Uterus (tissue), 2 donors: ENCODE measurements around the gene MTPN.

Experiments
- POLR2A ChIP-seq, 2 donors: fragments of 450-650 bp; IDR thresholded peaks; one replicate each; pipeline ENCODE4 v1.6.1; 2016; ENCODE audit warnings: antibody characterized with exemption in 2 of 2, mild to moderate bottlenecking in 1 of 2, moderate library complexity in 1 of 2
- TF ChIP-seq, protein P1 (sequence below), 4 experiments: fragments of 200-600 bp in 2 of 4; fragments of 450-650 bp in 2 of 4; sonication (generic) in 2 of 4; IDR thresholded peaks; one replicate each; pipeline ENCODE4 v1.5.1; 2016 to 2019; ENCODE audit warnings: antibody characterized with exemption in 4 of 4, mild to moderate bottlenecking in 2 of 4, moderate library complexity in 1 of 4

GRCh38 chr7:135922263-135922662, 54.9 kb downstream of the MTPN start:
- TF ChIP-seq, protein P1, sequence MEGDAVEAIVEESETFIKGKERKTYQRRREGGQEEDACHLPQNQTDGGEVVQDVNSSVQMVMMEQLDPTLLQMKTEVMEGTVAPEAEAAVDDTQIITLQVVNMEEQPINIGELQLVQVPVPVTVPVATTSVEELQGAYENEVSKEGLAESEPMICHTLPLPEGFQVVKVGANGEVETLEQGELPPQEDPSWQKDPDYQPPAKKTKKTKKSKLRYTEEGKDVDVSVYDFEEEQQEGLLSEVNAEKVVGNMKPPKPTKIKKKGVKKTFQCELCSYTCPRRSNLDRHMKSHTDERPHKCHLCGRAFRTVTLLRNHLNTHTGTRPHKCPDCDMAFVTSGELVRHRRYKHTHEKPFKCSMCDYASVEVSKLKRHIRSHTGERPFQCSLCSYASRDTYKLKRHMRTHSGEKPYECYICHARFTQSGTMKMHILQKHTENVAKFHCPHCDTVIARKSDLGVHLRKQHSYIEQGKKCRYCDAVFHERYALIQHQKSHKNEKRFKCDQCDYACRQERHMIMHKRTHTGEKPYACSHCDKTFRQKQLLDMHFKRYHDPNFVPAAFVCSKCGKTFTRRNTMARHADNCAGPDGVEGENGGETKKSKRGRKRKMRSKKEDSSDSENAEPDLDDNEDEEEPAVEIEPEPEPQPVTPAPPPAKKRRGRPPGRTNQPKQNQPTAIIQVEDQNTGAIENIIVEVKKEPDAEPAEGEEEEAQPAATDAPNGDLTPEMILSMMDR (IDR thresholded peaks at IDR 0.05), result no peak
- no peak for TF ChIP-seq POLR2A (IDR thresholded peaks at IDR 0.05)
